Astrocyte (in vitro differentiated cells and primary cell): ENCODE measurements around the gene NPHS1.

ENCODE experiments used
- EZH2 ChIP-seq: IDR thresholded peaks from 2 replicates; pipeline ENCODE4 v1.6.1; 2012; ENCODE audit warnings: mild to moderate bottlenecking, low read length, inconsistent platforms; ENCODE audit not compliant: insufficient read depth
- TF ChIP-seq, protein P1 (sequence below): IDR thresholded peaks from 2 replicates; pipeline ENCODE4 v1.5.1; 2011; ENCODE audit warnings: low read depth, mild to moderate bottlenecking, inconsistent platforms, low read length, moderate library complexity; ENCODE audit not compliant: insufficient read depth

DNA sequence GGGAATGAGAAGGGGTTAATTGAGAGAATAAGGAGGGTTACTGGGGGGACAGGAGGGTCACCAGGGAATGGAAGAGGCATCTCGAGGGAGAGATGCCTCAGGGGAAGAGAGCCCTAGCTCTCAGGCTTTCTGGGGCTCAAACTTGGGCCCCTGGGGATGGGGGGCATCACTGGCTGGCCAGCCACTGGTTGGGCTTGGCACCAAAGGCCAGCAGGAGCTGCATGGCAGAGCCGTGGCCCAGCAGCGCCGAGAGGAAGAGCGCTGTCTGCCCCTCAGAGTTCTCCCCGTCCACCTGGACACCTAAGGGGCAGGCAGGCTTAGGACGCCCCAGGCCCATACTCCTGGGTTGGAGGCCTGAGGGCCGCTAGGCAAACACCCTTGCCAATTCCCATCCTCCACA is 59.4 kb downstream of the NPHS1 start:
- no peak for TF ChIP-seq EZH2
- TF ChIP-seq, protein P1, sequence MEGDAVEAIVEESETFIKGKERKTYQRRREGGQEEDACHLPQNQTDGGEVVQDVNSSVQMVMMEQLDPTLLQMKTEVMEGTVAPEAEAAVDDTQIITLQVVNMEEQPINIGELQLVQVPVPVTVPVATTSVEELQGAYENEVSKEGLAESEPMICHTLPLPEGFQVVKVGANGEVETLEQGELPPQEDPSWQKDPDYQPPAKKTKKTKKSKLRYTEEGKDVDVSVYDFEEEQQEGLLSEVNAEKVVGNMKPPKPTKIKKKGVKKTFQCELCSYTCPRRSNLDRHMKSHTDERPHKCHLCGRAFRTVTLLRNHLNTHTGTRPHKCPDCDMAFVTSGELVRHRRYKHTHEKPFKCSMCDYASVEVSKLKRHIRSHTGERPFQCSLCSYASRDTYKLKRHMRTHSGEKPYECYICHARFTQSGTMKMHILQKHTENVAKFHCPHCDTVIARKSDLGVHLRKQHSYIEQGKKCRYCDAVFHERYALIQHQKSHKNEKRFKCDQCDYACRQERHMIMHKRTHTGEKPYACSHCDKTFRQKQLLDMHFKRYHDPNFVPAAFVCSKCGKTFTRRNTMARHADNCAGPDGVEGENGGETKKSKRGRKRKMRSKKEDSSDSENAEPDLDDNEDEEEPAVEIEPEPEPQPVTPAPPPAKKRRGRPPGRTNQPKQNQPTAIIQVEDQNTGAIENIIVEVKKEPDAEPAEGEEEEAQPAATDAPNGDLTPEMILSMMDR: no peak
